HG03066 (cell line): ENCODE measurements around the gene PIP5K1C.
"Not testable (repeated sequence)": the region's sequence is repeated elsewhere in the genome, so short reads cannot be mapped to it uniquely, and the experiment has no call there.

ENCODE experiments used
- ATAC-seq: cut with Tn5 transposase; IDR thresholded peaks from one replicate; pipeline ENCODE4 v1.9.1; 2021; ENCODE audit warnings: low read depth; ENCODE audit not compliant: unreplicated experiment

PIP5K1C gene

GRCh38 chr19:3632739-3633558 is 67.3 kb downstream of the PIP5K1C start:
- no peak for ATAC-seq

DNA sequence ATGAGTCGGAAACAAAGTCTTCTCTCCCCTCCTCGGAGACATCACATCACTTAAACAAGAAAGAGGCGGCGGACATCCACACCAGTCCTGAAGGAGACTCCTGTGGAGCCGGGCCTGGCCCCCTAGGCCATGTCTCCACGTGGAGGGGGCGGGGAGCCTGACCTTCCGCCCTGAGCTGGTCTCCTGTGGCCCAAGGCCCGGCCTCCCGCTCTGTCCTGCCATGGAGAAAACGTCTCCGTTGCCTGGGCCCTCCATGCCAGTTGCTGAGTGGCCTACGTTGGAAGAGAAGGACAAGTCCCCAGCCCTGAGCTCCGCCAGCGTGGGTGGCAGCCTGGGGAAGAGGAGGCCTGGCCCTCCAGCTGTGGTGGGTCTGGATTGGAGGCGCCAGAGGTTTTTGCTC is 68.2 kb downstream of the PIP5K1C start:
- ATAC-seq = no peak

DNA sequence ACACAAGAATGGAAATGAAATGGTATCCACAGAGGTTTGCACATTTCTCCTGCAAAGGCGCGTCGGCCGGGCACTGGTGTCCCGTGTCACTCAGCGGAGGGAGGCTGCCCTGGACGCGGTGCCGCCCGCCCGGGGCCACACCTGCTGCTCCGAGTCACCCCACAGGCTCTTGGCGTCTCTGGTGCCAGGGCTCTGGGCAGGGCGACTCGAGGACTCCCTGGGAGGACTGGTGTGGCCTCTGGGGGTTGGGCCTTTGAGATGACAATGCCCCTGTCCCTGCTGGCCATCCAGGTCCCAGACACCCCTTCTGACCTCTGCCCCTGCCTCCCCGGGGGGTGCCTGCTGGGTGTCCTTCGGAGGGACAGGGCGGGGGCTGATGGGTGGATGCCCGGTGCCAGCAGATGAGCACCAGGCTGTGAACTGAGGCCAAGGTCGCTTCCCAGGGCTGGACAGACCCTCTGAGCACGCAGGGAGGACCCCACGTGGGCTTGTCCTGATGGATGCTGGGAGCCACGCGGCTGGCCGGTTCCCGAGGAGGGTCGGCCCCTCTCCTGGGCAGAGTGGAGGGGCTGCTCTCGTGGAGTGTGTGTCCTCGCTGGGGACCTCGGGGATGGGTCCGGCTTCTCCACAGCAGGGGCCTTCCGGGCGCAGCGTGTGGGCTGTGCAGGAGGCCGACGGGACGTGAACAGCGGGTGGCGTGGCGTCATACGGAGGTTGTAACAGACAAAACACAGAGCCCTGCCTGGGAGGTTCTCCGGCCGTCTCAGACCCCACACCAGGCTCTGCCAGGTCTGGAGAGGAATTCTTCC is 69.0 kb downstream of the PIP5K1C start:
- ATAC-seq = no peak

DNA sequence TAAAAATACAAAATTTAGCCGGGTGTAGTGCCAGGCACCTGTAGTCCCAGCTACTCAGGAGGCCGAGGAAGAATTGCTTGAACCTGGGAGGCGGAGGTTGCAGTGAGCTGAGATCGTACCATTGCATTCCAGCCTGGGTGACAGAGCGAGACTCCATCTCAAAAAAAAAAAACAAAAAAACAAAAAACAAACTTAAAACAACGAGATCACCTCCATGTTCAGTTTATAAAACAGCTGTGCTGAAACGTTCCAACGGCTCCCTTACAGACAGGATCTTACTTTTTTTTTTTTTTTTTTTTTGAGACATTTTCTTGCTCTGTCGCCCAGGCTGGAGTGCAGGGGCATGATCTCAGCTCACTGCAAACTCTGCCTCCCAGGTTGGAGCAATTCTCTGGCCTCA is 71.5 kb downstream of the PIP5K1C start:
- ATAC-seq = not testable (repeated sequence)

GRCh38 chr19:3627351-3627723 is 72.9 kb downstream of the PIP5K1C start:
- ATAC-seq = no peak

- peak; percentile 91 for ATAC-seq
These were observed 73.6 kb downstream of the PIP5K1C start, which contains the start of gene CACTIN for GRCh38 chr19:3626473-3627350. Gene CACTIN, minus strand, starts transcription at chr19:3626790. Its CDS starts 28 bp downstream, at chr19:3626762.

DNA sequence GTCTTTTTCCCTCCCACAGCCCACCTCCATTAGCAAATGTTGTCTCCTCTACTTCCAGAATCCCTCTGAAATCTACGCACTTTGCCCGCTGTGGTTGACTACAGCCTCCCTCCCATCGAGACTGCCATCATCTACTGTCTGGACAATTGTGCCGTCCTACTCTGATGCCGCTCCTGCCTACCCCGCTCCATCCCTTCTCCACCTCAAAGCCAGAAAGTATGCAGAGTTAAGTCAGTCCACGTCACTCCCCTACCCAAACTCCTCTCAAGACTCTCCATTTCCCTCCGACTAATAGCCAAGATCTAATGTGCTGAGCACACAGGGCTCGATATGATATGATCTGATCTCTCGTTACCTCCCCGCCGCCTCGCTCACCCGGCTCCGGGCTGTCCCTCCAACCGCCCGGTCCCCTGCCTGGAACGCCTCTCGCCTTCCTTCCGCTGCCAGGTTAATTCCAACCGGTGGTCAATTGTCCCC is 74.2 kb downstream of the PIP5K1C start:
- peak; percentile 6 for ATAC-seq

GRCh38 chr19:3623716-3624115 is 76.6 kb downstream of the PIP5K1C start:
- no peak for ATAC-seq

GRCh38 chr19:3622224-3622623 is 78.0 kb downstream of the PIP5K1C start:
- ATAC-seq = no peak

DNA sequence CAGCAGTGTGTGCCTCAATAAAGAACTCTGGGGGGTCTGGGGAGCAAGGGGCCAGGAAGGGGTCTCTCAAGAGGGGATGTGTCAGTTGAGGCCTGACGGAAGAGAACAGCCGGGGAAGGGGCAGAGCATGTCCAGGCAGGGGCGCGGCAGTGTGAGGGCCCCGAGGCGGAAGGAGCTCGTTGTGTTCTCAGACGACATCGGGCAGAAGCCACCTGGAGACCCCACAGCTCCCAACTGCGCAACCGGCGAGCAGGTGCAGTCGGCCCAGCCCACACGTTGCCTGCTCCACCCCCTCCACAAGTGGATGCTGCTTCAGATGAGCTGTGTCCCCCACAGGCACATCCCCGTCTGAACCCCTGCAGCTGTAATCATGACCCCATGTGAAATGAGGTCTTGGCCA is 78.6 kb downstream of the PIP5K1C start:
- ATAC-seq = no peak

DNA sequence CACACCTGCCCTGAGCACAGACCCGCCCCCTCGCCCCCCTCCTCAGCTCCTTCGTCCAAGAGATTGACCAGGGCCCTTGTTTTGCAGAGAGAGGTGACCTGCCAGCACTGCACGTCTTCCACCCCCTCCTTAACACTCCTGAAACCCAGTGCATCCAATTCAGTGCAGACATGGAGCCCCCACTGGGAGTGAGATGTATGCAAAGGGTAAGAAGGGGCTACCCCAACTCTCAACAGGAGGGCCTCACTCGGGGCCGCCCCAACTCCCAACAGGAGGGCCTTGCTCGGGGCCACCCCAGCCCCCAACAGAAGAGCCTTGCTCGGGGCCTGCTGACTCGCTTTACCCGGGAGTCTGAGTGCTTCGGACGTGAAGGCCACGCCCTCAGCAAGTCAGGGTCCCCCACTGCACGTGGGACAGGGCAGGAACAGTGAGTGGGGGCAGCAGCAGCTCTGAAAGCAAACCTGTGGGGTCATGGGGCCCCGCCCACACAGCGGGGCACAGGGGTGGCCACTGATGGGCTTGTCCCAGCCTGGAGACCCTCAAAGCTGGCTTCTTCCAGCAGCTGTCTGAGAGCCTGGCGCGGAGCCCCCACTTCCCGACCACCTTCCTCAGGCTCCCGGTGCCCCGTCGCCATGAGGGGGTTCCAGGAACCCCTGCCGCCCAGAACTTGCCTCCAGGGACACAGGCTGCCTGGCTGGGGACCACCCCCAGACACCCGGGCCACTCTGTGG is 79.3 kb downstream of the PIP5K1C start:
- no peak for ATAC-seq

GRCh38 chr19:3620145-3620816 is 80.0 kb downstream of the PIP5K1C start:
- ATAC-seq = no peak

DNA sequence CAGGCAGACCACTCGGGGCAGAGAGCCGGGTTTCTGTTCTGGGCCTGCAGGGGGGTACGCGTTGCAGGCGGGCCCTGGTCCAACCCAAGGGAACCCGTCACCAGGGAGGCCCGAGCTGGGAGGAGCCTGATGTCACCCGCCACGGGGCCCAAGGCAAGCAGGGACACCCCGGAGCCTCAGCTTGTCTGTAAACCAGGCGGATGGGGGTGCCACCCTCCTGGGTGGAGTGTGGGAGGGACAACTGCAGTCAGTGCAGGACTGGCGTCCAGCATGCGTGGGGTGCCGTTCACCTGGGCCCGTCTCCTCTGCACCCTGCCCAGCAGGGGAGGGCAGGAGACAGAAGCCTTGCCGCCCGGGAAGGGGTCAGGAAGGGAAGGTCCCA is 80.6 kb downstream of the PIP5K1C start:
- no peak for ATAC-seq

- ATAC-seq = no peak
These were observed 81.2 kb downstream of the PIP5K1C start for GRCh38 chr19:3618811-3619630.

DNA sequence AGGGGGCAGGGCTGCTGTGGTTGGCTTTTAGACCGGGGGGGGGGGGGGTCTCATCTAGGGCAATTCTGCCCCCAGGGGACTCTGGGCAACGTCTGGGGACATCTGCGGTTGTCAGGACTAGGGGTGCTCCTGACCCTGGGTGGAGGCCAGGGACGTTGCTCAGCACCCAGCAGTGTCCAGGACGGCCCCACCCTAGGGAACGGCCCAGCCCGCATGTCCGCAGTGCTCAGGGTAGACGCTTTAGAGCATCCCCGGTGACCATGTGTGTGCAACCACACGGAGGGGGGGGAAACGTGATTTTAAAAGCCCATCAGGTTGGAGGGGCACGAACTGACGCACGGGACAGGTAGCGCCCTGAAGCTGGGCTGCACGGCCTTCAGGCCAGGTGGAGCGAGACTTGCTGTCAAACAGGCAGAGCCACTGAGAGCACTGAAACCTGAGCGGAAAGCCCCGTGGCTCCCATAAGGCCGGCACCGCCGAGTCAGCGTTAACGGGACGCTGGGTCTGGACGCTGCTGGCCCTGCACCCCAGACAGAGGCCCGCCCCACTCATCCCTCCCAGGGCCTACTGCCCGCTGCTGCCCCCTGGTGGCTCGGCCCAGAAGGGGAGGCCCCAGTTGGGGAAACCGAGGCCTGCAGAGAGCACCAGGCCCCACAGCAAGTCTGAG is 82.0 kb downstream of the PIP5K1C start:
- ATAC-seq = no peak

- no peak for ATAC-seq
These were observed 82.8 kb downstream of the PIP5K1C start for GRCh38 chr19:3617463-3617862.

GRCh38 chr19:3615524-3616135 is 84.6 kb downstream of the PIP5K1C start:
- ATAC-seq = no peak
